HG03520 (cell line): ENCODE measurements around the gene PSAPL1.

ENCODE experiments used
- ATAC-seq: cut with Tn5 transposase; IDR thresholded peaks from one replicate; pipeline ENCODE4 v1.9.1; 2021; ENCODE audit warnings: mild to moderate bottlenecking, moderate library complexity; ENCODE audit not compliant: unreplicated experiment

Gene PSAPL1

GRCh38 chr4:7397206-7398103 lies 37.3 kb downstream of the PSAPL1 start:
- ATAC-seq, result no peak

- ATAC-seq, result no peak
Observed at GRCh38 chr4:7396186-7396910, 38.4 kb downstream of the PSAPL1 start.

- ATAC-seq, result no peak
Observed at GRCh38 chr4:7395645-7396044, 39.1 kb downstream of the PSAPL1 start.

GRCh38 chr4:7394681-7395451 lies 39.9 kb downstream of the PSAPL1 start:
- no peak for ATAC-seq

- no peak for ATAC-seq
Observed at GRCh38 chr4:7393601-7394575, 40.8 kb downstream of the PSAPL1 start.

- no peak for ATAC-seq
Observed at GRCh38 chr4:7392438-7393421, 42.0 kb downstream of the PSAPL1 start.

- ATAC-seq, result no peak
Observed at GRCh38 chr4:7391637-7392437, 42.9 kb downstream of the PSAPL1 start.

GRCh38 chr4:7390906-7391636 lies 43.7 kb downstream of the PSAPL1 start:
- ATAC-seq, result no peak

- ATAC-seq, result no peak
Observed at GRCh38 chr4:7390336-7390735, 44.4 kb downstream of the PSAPL1 start.

- ATAC-seq, result no peak
Observed at GRCh38 chr4:7389719-7390118, 45.0 kb downstream of the PSAPL1 start.

GRCh38 chr4:7389101-7389701 lies 45.5 kb downstream of the PSAPL1 start:
- no peak for ATAC-seq

- no peak for ATAC-seq
Observed at GRCh38 chr4:7388627-7389026, 46.1 kb downstream of the PSAPL1 start.

GRCh38 chr4:7387925-7388324 lies 46.8 kb downstream of the PSAPL1 start:
- ATAC-seq, result no peak

- no peak for ATAC-seq
Observed at GRCh38 chr4:7384929-7385890, 49.5 kb downstream of the PSAPL1 start.

GRCh38 chr4:7384003-7384928 lies 50.5 kb downstream of the PSAPL1 start:
- no peak for ATAC-seq
